ENCODE data around the gene PRSS36.
"Not testable (repeated sequence)": the region's sequence is repeated elsewhere in the genome, so short reads cannot be mapped to it uniquely, and the experiment has no call there.

Gene PRSS36

DNA sequence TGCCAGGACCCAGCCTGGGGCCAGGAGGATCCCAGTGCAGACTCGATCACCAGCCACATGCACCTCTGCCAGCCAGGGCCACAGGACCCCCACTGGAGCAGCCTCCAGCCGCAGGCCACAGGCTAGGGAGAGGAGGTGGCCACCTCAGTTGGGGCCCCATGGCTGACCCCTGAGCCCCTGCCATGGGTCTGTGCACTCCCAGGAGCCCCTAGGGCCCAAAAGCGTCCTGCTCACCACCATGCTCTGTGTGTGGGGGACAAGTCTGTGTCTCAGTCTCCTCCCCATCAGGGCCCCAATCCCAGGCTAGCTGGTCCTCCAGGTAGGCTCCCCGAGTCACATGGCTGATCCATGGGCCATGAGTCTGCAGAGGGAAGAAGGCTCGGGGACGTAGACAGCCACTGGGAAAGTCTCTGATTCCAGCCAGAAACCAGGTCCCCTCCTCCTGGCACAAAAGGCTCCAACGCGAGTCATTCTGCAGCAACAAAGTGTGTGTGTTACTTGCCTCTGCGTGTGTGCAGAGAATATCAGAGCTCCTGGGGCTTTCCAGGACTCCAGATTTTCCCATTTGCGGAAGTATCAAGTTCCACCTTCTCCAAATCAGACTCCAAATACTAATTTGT, 8.3 kb downstream of the PRSS36 start:
- DNase-seq, result peak; percentile 54

DNA sequence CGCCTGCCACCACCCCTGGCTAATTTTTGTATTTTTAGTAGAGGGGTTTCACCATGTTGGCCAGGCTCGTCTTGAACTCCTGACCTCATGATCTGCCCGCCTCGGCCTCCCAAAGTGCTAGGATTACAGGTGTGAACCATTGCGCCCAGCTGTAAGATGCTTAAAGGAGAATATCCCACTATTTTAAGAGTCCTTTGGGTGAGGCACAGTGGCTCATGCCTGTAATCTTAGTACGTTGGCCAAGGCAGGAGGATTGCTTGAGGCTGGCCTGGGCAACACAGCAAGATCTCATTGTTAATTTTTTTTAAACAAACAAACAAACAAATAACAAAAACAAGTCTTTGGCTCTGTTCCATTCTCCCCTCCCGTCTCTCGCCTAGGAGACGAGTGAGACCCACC, 8.8 kb downstream of the PRSS36 start:
- not testable (repeated sequence) for DNase-seq

DNA sequence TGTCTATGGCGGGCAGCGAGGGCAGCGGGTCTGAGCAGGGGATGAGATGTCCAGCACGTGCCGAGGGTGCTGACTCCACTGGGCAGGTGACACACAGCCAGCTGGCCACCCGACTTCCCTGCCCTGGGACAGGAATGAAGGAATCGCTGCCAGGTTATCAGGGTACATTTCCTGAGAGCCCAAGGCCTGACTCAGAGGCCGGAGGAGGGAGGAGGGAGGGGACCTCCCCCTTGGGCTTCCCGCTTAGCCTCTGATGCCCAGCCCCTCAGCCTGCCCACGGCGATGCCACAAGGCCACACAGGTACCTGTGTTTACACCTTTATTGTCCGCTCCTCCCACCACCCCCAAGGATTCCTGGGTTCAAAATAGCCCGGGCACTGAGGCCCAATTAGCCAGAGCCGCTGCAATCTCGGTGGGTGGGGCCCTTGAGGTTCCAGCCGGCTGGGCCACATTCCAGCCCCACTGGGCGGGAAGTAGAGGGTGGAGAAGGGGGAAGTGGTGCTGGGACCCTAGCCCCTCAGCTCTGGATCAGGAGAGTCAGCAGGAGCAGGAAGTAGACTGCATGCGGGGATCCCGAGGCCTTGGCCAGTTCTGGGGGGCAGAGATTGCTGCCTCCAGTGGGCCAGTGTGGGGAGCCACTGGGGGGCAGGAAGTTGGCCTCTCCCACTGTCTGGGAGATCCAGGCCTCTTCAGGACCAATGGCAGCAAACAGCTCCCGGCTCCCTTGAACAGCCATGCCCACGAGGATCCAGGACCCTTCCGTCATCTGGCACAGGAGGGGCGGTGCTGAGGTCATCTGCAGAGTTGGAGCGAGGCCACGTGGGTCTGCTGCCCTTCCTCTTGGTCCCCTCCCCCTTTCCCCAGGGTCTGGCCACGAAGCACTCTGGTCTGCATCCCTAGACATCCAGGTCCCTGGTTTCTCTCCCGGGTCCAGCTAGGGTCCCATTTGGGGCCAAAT, 11.0 kb downstream of the PRSS36 start:
- DNase-seq, result no peak

DNA sequence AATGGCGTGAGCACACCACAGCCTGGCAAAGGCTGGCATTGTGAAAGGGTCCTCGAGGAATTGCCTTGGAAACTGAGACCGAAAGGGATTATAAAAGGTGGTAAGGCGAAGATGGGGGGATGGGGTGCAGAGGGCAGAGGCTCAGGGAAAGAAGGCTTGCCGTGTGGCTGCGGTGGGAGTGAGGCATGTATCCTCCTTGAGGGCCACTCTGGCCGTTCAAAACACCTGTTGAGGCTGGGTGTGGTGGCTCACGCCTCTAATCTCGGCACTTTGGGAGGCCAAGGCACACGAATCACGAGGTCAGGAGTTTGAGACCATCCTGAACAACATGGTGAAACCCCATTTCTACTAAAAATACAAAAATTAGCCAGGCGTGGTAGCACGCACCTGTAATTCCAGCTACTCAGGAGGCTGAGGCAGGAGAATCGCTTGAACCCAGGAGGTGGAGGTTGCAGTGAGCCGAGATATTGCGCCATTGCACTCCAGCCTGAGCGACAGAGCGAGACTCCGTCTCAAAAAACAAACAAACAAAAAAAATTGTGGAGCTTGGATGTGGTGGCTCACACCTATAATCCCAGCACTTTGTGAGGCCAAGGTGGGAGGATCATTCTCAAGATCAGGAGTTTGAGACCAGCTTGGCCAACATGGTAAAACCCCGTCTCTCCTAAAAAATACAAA, 12.9 kb downstream of the PRSS36 start:
- not testable (repeated sequence) for DNase-seq

DNA sequence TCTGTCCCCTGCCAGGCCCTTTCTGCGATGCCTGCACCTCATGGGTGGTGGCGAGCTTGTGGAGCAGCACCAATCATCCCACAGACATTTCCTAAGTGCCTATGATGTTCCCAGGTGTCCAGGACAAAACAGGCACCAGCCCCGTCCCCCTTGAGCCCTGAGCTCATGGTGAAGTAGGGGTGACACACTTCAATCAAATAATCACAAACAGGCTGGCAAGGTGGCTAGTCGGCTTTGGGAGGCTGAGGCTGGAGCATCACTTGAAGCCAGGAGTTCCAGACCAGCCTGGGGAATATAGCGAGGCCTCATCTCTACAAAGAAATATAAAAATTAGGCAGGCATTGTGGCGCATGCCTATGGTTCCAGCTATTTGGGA, 13.6 kb downstream of the PRSS36 start:
- DNase-seq, result no peak

DNA sequence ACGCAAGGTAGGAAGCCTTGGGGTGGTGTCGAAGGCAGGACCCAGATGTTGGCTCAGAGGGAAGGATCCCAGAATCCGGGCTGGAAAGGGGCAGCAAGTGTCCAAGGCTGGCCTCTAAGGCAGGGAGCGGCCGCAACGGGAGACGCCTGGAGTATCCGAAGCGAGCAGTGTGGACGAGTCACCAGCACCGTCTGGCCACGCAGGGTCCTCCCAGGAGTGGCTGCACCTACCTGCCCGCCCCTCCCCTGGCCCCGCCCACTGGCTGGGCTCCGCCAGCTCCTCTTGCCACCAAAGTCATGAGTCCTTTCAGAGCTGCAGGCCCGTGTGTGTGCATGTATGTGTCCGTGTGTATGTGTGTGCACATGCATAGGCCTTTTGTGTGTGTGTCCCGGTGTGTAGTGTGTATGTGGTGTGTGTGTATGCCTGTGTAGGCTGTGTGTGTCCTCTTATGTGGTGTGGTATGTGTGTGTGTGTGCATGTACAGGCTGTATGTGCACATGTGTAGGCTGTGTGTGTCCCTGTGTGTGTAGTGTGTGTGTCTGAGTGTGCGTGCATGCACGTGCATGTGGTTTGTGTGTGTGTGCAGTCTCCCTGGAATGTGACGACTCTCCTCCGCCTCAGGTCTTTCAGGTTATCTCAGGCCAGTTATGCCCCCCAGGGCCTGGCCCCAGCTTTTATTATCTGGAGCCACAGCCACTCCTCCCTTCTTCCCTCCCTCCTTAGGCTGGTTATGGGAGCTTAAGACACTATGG, 14.2 kb downstream of the PRSS36 start, which contains the start of gene PRSS8:
TSS of gene PRSS8 (minus strand) at position 193 of the 752 bp plus-strand sequence. CDS start 229 bp downstream, outside the sequence.
- no peak for DNase-seq

DNA sequence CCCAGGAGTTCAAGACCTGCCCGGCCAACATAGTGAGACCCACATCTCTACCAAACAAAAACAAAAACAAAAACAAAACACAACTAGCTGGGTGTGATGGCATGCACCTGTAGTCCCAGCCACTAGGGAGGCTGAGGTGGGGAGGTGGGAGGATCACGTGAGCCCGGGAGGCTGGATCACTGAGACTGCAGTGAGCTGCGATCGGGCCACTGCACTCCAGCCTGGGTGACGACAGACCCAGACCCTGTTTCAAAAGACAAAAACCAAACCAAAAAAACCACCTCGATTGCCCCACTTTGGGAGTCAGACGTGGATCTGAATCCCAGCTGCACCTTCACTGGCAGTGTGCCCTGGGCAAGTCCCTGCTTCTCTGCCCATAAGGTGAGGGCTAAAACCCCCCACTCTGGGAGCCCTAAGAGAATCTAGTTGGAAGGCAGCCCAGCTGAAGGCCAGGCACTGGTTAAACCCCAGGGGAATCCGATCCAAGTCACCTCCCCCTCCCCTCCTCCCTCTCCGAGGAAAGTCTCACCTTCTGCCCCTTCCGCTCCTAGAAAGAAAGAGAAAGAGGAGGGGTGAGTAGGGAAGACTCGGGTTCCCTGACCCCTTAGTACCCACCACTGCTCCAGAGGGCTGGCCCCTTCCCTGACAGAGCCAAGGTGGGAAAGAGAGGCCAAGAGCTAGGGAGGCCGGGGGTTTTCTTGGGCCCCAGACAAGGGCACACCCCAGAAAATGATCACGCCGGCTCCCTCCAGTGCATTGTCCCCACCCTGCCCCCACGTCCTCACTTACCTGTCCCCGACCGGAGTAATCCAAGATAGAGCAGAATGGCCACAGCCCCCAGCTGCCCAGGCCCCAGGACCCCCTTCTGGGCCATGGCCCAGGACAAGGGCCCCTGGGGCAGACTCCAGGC, 15.0 kb downstream of the PRSS36 start:
- DNase-seq, result peak; percentile 21

DNA sequence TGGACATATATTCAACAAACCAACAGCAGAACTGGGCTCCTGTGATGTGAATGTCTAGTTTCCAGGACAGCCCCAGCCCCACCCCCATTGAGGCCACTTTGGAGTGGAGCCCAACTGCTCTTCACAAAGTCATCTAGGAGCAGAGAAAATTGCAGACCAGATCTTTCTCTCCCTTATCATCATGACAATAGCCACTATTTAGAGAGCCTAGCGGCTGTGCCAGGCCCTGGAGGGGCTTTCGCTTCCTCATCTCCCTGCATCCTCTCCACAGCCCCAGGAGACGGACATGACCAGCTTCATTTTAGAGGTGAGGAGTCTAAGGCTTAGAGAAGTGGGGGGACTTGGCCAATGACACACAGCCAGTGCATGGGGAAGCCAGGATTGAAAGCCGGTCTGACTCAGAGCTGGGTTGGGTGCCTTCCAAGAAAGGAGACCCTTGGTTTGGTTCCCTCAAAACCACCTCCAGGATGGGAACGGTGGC, 15.7 kb downstream of the PRSS36 start:
- DNase-seq, result no peak

DNA sequence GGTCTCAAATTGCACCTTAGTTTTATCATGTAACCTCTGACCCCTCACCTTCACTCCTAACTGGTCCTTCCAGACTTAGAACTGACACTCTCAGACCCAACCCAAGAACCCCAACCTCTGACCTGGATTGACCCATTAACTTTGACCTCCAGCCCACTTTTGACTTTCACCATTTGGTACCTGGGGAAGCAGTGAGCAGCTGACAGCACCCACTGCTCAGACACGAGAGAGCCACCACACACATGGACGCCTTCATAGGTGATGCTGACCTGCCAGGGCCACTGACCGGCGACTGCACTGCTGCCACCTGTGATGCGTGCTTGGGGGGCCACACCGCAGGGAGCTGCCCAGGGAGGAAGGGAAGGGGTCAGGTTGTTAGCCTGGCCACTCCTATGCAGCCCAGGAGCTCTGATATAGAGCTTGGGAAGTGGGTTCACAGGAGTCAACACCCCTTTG, 16.8 kb downstream of the PRSS36 start:
- DNase-seq, result no peak

DNA sequence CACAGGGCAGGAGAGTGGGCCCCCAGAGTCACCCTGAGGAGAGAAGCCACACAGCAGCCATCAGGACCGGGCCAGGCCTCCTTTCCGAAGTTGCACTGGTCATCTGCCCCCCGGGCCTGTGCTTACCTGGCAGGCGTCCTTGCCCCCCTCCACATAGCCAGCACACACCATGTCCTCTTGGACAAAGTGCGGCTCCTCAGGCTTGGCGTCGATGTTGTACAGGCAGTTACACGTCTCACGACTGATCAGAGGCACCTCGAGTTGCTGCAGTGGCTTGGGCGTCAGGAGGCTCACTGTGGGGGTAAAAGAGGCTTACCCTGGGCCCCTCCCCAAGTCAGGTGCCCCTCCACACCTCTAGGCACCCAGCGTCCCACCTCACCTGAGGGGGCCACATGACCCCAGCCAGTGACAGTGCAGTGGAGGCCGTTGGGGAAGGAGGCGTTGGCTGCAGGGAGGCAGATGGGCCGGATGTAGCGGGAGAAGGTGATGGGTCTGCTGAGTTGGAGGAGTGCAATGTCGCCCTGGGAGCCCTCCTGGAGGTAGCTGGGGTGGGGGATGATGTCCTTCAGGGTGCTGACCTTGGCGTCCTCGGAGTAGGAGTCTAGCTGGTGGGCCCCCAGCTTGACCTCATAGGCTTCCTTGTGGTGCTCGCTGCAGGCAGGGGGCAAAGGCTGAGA, 17.4 kb downstream of the PRSS36 start:
- DNase-seq, result no peak

DNA sequence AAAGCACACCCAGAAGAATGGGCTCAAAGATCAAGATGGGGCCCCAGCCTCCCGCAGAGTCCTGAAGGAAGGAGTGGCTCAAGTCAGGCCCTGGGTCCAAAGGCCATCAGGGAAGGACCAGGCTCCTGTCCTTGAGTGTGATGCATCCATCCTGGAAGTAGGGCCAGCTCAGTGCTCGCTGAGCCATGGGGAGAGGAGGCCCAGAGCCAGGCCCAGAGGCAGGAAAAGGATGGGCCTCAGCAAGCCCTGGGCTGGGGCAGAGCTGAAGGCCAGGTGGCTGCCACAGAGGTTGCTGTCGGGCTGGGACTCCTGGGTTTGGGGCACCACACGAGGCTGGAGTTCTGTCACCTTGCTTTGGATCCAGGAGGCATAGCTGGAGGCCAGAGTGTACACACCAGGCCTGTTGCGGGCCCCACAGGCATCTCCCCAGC, 18.0 kb downstream of the PRSS36 start:
- DNase-seq, result no peak

DNA sequence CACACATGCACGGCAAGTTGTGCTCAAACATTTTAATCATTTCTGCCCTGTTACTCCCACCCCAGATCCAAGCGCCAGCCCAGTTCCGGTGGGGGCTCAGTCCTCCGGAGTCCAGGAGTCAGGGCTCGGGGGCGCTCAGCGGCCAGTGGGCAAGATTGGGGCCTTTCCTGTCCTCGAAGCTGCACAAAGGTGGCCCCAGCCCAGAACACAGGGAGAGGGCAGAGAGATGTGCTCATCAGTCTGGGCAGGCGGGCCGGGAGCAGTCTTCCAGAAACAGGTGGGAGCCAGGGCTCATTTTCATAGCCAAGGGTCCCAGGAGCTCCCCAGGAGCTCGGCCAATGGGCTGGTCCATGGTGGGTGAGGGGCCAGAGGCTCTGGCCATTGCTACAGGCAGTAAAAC, 18.4 kb downstream of the PRSS36 start:
- DNase-seq, result no peak

DNA sequence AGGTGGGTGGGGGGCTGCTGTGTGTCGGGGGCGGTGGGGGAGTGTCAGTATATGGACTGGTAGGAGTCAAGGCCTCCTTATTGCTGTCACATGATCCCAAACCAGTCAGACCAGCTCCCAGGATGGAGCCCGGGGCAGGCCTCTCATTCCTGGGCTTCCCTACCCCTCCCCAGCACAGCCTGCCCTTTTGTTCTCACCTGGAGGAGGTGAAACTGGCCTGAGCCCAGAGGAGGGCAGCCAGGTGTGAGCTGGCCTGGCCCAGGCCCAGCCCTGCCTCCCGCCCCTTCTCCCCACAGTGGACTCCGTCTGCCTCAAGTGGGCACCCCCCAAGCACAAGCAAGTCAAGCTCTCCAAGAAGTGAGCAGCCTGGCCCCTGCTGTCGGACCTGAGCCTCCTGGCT, 19.0 kb downstream of the PRSS36 start:
- no peak for DNase-seq

DNA sequence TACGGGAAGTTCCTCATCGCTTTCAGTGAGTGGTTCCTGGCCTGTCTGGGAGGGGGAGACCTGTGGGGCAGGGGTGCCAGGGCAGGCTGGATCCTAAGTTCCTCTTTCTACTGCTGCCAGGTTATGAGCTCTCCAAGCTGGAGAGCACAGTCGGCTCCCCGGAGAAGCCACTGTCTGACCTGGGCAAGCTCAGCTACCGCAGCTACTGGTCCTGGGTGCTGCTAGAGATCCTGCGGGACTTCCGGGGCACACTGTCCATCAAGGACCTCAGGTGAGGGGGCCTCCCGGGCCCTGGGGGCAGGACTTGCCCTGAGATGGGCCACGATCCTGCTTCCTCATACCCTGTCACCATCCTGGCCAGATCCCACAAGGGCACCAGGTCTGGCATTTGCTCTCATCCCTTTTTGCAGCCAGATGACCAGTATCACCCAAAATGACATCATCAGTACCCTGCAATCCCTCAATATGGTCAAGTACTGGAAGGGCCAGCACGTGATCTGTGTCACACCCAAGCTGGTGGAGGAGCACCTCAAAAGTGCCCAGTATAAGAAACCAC, 19.5 kb downstream of the PRSS36 start:
- DNase-seq, result no peak

DNA sequence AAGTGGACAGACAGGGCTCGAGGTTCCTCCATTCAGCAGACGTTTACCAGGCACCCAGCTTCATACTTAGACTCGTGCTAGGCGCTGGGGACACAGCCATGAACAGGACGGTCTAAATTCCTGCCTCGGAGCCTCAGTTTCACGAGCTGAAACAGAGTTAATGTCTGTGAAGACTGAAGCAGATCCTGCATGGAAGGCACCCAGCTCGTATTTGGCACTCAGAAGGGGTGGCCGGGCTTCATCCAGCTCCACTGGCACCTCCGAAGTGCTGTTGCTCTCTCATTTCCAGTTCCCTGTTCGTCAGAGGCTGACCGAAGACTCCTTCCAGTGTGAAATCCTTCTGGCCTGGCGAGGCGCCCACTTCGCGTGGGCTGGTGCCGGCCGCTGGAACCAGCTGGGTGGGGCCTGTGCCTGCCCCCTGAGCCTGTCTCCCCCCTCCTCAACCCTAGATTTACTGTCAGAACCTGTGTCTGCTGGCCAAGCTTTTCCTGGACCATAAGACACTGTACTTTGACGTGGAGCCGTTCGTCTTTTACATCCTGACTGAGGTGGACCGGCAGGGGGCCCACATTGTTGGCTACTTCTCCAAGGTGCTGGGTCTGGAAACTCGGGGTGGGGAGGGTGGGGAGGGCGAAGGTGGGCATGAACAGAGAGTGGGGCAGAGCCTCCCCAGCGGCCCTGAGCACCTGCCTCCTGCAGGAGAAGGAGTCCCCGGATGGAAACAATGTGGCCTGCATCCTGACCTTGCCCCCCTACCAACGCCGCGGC, 20.1 kb downstream of the PRSS36 start:
- DNase-seq, result no peak

DNA sequence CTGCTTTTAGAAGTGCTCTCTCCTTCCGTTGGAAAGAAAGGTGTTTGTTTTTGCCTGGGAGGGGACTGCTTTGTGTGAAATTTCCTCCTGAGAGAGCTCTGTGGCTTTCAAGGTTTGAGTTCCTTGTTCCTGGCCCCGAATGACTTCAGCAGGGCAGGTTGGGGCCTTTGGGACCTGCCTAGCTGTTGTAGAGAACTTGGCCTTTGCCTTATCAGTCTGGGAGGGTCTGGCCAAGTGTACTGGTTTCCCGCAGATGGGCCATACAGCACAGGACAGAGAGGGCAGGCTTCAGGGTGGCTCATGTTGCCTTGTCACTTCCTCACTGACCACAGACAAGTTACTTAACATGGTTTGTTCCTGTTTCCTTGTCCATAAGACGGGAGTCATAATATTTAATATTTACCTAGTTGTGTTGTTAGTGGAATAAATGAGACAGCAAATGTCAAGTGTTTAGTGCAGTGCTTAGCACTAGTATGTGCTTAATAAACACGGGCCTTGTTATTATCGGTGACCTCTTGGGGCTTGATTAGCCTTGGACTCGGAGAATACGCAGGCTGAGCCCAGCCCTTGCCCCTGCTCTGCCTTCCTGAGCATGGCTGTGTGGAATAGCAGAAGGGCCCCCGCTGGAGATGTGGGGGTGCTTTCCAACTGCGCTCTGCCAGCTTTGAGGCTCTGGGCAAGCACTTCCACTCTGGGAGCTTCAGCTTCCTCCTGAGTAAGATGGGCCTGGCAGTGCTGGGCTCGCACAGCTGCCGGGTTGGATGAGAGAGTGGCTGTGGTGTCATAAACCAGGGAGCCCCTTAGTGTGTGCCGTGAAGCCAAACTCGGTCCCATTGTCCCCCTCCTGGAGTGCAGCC, 20.9 kb downstream of the PRSS36 start:
- no peak for DNase-seq

DNA sequence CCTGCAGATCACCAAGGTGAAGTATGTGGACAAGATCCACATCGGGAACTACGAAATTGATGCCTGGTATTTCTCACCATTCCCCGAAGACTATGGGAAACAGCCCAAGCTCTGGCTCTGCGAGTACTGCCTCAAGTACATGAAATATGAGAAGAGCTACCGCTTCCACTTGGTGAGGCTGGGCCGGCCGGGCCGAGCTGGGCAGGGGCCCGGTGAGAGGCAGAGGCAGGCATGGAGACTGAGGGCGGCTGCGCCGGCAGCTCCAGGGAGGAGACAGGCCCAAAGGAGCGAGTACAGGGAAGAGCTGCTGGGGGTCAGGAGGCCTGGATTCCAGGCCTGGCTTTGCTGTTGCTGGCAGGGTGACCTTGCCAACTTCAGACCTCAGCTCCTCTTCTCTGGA, 22.7 kb downstream of the PRSS36 start:
- no peak for DNase-seq

DNA sequence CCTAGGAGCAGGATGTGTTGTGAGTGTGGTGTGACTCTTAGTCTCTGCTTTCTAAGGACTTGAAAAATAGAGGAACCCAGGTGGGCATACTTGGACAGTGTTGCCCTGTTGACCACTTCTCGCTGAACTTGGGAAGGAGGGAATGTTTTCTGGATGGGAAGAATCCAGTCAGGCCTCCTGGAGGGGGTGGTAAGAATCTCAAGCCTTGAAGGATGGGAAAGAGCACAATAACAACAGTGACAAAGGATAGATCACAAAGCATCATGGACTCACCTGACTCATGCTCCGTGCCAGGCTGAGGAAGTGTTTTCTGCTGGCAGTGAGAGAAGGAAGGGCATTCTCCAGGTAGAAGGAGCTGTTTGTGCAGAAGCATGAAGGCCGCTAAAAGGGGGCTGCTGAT, 24.0 kb downstream of the PRSS36 start:
- no peak for DNase-seq

DNA sequence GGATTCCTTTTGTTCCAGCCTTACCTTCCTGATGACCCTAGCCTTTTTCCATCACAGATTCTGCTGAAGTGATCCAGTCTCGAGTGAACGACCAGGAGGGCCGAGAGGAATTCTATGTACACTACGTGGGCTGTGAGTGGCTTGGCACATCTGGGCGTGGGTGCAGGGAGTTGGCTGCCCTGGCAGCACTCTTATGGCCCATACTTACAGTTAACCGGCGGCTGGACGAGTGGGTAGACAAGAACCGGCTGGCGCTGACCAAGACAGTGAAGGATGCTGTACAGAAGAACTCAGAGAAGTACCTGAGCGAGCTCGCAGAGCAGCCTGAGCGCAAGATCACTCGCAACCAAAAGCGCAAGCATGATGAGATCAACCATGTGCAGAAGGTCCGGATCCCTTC, 29.7 kb downstream of the PRSS36 start:
- DNase-seq, result no peak

Data from NCI-H345 (cell line).